DND-41 (cell line): ENCODE data around the gene RPS6KC1.

Source experiments
- CTCF ChIP-seq: IDR thresholded peaks from 2 replicates; pipeline ENCODE4 v1.5.1; 2012; ENCODE audit warnings: borderline replicate concordance, low read length, moderate library complexity, mild to moderate bottlenecking; ENCODE audit not compliant: poor library complexity, severe bottlenecking; ENCODE audit errors: extremely low read depth
- EZH2 ChIP-seq: IDR thresholded peaks from 3 replicates; pipeline ENCODE4 v1.6.1; 2012; ENCODE audit warnings: borderline replicate concordance, low read depth, mild to moderate bottlenecking, moderate library complexity, low read length, inconsistent platforms; ENCODE audit not compliant: severe bottlenecking

- TF ChIP-seq CTCF = no peak
- TF ChIP-seq EZH2 = no peak
These were observed 76.0 kb downstream of the RPS6KC1 start for GRCh38 chr1:213127074-213127473.
